Calu3 (cell line): ENCODE measurements around the gene AMZ1. TPM values are rescaled to one million over a fixed set of nuclear protein-coding genes. Genes with fewer than 3 reads are reported as not detected.

ENCODE experiments used
- BruUV-seq: library from RNA; stranded (reverse); fragments of 400-500 nt; replicated peaks from 2 replicates; lab custom pipeline; 2021; lab: Mats Ljungman, UMichigan
- CTCF ChIA-PET: fragments of 300-600 bp; sonication (Branson Sonifier 250); formaldehyde crosslinking; loops from one replicate; lab custom pipeline; 2022; ENCODE audit warnings: antibody characterized with exemption; lab: Charles Lee
- DNase-seq: peaks from one replicate; pipeline ENCODE4 v3.0.0; 2022
- H3K27ac Mint-ChIP-seq: one replicate; pipeline ENCODE4 v1.8.0; 2022; ENCODE audit warnings: mixed read lengths; ENCODE audit not compliant: unreplicated experiment
- H3K27me3 Mint-ChIP-seq: one replicate; pipeline ENCODE4 v1.8.0; 2022; ENCODE audit warnings: mixed read lengths; ENCODE audit not compliant: unreplicated experiment
- H3K36me3 Mint-ChIP-seq: one replicate; pipeline ENCODE4 v1.8.0; 2022; ENCODE audit warnings: mild to moderate bottlenecking, moderate library complexity, mixed read lengths; ENCODE audit not compliant: insufficient read depth, unreplicated experiment
- H3K4me1 Mint-ChIP-seq: one replicate; pipeline ENCODE4 v1.8.0; 2022; ENCODE audit warnings: mild to moderate bottlenecking, low read depth, mixed read lengths; ENCODE audit not compliant: unreplicated experiment
- H3K4me3 Mint-ChIP-seq: one replicate; pipeline ENCODE4 v1.8.0; 2022; ENCODE audit warnings: mild to moderate bottlenecking, low read depth, moderate library complexity, mixed read lengths; ENCODE audit not compliant: unreplicated experiment
- H3K9me3 Mint-ChIP-seq: one replicate; pipeline ENCODE4 v1.8.0; 2022; ENCODE audit warnings: low read depth, mixed read lengths; ENCODE audit not compliant: unreplicated experiment
- intact Hi-C: fragments of 100-400 bp; cut with micrococcal nuclease; formaldehyde crosslinking; loops from one replicate; pipeline ENCODE4 v1.10.0; 2022; ENCODE audit not compliant: unreplicated experiment
- total RNA-seq: library from RNA; stranded (reverse); gene quantifications from 2 replicates; pipeline ENCODE4 v1.2.3, GENCODE V29; 2022
- TF ChIP-seq, protein P1 (sequence below): fragments of 200-600 bp; IDR thresholded peaks from one replicate; pipeline ENCODE4 v1.8.0; 2022; ENCODE audit warnings: antibody characterized with exemption; ENCODE audit not compliant: unreplicated experiment

AMZ1 gene
- total RNA-seq, 1 experiment from 2014 or later: 0.12 TPM

DNA sequence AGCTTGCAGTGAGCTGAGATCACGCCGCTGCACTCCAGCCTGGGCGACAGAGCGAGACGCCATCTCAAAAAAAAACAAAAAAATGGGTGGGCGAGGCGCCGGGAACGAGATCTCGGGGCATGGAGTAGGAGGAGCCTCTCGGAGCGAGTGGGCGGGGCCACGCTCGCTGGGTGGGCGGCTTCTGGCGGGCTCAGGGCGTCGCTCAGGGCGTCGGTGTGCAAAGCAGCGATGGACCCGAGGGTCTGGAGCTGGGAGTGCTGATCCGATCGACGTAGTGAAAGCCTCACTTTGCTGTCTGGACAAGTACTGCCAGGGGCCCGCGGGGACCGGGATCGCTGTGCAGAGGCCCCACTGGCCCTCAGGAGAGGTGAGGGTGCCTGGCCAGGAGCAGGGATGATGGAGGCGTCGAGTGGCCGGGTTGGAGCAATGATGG is 22.6 kb upstream of the AMZ1 start:
- intact Hi-C loops: no loop called here
- DNase-seq: no peak
- Mint-ChIP-seq H3K27ac (no peak overlapping the region), H3K27me3 (peaks cover 53% of the 10 kb centered on the region), H3K4me1 (peaks cover 24% of the 10 kb centered on the region), H3K9me3 (no peaks in the 10 kb centered on the region), H3K36me3 (peaks cover 63% of the 10 kb centered on the region), H3K4me3 (peak overlapping the region; percentile 22)
- CTCF ChIA-PET: interaction anchor here (1.1 to 1.5 kb wide), 2 partner anchors 17 to 36 kb away, joined by 3 read pairs; no protein-coding TSS in a partner anchor
- TF ChIP-seq, protein P1, sequence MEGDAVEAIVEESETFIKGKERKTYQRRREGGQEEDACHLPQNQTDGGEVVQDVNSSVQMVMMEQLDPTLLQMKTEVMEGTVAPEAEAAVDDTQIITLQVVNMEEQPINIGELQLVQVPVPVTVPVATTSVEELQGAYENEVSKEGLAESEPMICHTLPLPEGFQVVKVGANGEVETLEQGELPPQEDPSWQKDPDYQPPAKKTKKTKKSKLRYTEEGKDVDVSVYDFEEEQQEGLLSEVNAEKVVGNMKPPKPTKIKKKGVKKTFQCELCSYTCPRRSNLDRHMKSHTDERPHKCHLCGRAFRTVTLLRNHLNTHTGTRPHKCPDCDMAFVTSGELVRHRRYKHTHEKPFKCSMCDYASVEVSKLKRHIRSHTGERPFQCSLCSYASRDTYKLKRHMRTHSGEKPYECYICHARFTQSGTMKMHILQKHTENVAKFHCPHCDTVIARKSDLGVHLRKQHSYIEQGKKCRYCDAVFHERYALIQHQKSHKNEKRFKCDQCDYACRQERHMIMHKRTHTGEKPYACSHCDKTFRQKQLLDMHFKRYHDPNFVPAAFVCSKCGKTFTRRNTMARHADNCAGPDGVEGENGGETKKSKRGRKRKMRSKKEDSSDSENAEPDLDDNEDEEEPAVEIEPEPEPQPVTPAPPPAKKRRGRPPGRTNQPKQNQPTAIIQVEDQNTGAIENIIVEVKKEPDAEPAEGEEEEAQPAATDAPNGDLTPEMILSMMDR: no peak
- BruUV-seq: no TSS peak

GRCh38 chr7:2666155-2666554 is 21.8 kb upstream of the AMZ1 start:
- DNase-seq: no peak
- intact Hi-C loops: no loop called here
- Mint-ChIP-seq H3K4me1 (peaks cover 31% of the 10 kb centered on the region), H3K36me3 (peaks cover 71% of the 10 kb centered on the region), H3K9me3 (no peaks in the 10 kb centered on the region), H3K27ac (no peak overlapping the region), H3K4me3 (no peak overlapping the region), H3K27me3 (peaks cover 61% of the 10 kb centered on the region)
- no TSS peak for BruUV-seq
- TF ChIP-seq, protein P1: no peak
- CTCF ChIA-PET: interaction anchor here (1.0 to 1.5 kb wide), 3 partner anchors 16 to 214 kb away, joined by 3 to 5 read pairs (median 3); no protein-coding TSS in a partner anchor

- Mint-ChIP-seq H3K9me3 (no peaks in the 10 kb centered on the region), H3K36me3 (peaks cover 71% of the 10 kb centered on the region), H3K4me1 (peaks cover 33% of the 10 kb centered on the region), H3K27ac (no peak overlapping the region), H3K27me3 (peaks cover 64% of the 10 kb centered on the region), H3K4me3 (no peak overlapping the region)
- intact Hi-C loops: no loop called here
- DNase-seq: no peak
- CTCF ChIA-PET: interaction anchor here (0.7 to 1.5 kb wide), 3 partner anchors 37 to 215 kb away, joined by 3 to 5 read pairs (median 4); no protein-coding TSS in a partner anchor
- TF ChIP-seq, protein P1: no peak
- no TSS peak for BruUV-seq
Observed at GRCh38 chr7:2666588-2667250, 21.3 kb upstream of the AMZ1 start.

- intact Hi-C loops: no loop called here
- Mint-ChIP-seq H3K27me3 (peaks cover 64% of the 10 kb centered on the region), H3K36me3 (peaks cover 59% of the 10 kb centered on the region), H3K4me3 (no peak overlapping the region), H3K9me3 (no peaks in the 10 kb centered on the region), H3K4me1 (peaks cover 33% of the 10 kb centered on the region), H3K27ac (peak overlapping the region; percentile 37)
- TF ChIP-seq, protein P1: no peak
- BruUV-seq: no TSS peak
- CTCF ChIA-PET: interaction anchor here (0.7 to 1.4 kb wide), 4 partner anchors 42 to 261 kb away, joined by 5 to 7 read pairs (median 6); no protein-coding TSS in a partner anchor
- no peak for DNase-seq
Observed at GRCh38 chr7:2667843-2668242, 20.2 kb upstream of the AMZ1 start.
